Measurements from ENCODE around the gene BRWD1.
"Not testable (repeated sequence)": the region's sequence is repeated elsewhere in the genome, so short reads cannot be mapped to it uniquely, and the experiment has no call there.

The BRWD1 gene

DNA sequence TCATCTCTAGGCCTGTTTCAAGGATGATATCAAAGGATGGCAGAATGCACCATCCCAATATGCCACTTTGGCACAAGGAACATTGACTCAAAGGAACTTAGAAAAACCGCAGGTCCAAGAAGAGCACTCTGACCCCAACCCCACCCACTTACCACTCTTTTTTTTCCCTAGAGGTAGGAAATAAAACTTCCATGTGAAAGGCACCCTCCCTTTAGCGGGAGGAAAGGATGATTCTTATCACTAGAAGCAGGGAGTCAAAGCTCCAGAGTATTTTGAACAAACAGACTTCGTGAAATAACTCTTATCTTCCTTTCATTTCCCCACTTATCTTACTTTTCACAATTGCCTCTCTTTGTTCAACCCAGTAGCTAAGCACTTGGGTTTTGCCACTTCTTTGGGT lies 152.4 kb downstream of the BRWD1 start:
- in situ Hi-C loops (cut with HindIII; ENCODE audit: low pct_unique_long_range_greater_than_20kb, low sequenced_read_pairs) = no loop called here
- no peak for DNase-seq (ENCODE audit: low read depth in 1 of 2, low spot score in 1 of 2)
- TF ChIP-seq JUND (IDR thresholded peaks at IDR 0.05; ENCODE audit: low read depth) = no peak

- no peak for TF ChIP-seq JUND (IDR thresholded peaks at IDR 0.05; ENCODE audit: low read depth)
- DNase-seq (ENCODE audit: low read depth in 1 of 2, low spot score in 1 of 2) = no peak
- in situ Hi-C loops (cut with HindIII; ENCODE audit: low pct_unique_long_range_greater_than_20kb, low sequenced_read_pairs) = no loop called here
Observed at GRCh38 chr21:39159342-39160063, 153.9 kb downstream of the BRWD1 start.

GRCh38 chr21:39157241-39157640 lies 156.2 kb downstream of the BRWD1 start:
- in situ Hi-C loops (cut with HindIII; ENCODE audit: low pct_unique_long_range_greater_than_20kb, low sequenced_read_pairs) = not testable (repeated sequence)

DNA sequence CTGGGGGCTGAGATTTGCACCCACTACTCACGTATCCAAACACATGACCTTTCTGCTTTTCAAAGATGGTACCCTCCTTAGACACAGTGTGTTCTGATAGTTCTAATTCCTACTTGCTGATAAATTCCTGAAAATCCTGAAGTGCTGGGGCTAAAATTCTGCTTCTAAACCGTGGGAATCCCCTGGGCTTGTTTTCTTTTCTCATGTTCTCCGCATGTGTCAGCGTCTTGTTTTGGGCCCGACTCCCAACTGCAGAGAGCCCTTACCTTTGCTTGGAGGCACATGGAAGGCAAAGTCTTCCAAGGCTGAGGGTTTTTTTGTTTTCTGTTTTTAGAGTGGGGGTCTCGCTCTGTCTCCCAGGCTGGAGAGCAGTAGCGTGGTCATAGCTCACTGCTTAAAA lies 157.4 kb downstream of the BRWD1 start:
- in situ Hi-C loops (cut with HindIII; ENCODE audit: low pct_unique_long_range_greater_than_20kb, low sequenced_read_pairs) = no loop called here
- no peak for DNase-seq (ENCODE audit: low read depth in 1 of 2, low spot score in 1 of 2)
- no peak for TF ChIP-seq JUND (IDR thresholded peaks at IDR 0.05; ENCODE audit: low read depth)

More at GRCh38 chr21:39157241-39157640, 156.2 kb downstream of the BRWD1 start:
- DNase-seq (ENCODE audit: low read depth in 1 of 2, low spot score in 1 of 2) = not testable (repeated sequence)

DNA sequence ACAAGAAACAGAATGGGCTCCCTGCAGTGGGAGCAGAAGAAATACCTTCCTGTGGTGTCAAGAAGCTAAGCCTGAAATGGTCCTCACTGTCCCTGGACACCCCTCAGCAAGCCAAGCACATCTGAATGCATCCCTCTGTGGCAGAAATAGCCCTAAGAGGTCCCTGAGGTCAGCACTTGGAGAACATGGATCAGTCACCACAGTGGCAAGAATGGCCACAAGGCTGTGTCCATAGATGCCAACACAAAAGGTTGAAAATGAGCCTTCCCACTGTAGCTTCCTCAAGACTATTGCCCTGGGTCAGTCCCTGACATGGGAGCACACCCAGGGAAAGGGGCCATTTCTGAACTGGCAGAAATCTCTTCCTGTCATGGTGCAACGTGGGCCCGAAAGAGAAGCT lies 157.9 kb downstream of the BRWD1 start:
- in situ Hi-C loops (cut with HindIII; ENCODE audit: low pct_unique_long_range_greater_than_20kb, low sequenced_read_pairs) = no loop called here
- DNase-seq (ENCODE audit: low read depth in 1 of 2, low spot score in 1 of 2) = no peak
- no peak for TF ChIP-seq JUND (IDR thresholded peaks at IDR 0.05; ENCODE audit: low read depth)

GRCh38 chr21:39153842-39154241 lies 159.6 kb downstream of the BRWD1 start:
- TF ChIP-seq JUND (IDR thresholded peaks at IDR 0.05; ENCODE audit: low read depth) = no peak
- in situ Hi-C loops (cut with HindIII; ENCODE audit: low pct_unique_long_range_greater_than_20kb, low sequenced_read_pairs) = no loop called here
- DNase-seq (ENCODE audit: low read depth in 1 of 2, low spot score in 1 of 2) = no peak

DNA sequence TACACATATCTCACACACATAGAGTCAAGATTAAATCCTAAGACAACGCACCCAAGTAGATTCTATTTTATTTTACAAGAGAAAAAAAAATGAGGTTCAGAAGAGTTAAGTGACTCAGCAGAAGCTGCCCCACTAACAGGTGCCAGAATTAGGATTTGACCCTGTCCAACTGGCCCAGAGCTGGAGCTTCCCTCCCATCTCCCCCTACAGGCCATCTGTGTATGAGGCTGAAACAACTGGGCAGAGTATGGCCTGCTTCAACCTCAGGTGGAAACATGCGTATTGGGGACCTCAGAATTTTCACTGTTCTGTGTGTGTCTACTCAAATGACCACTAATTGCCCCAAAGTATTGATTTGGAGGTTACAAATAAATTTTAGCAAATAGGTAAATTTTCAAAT lies 160.1 kb downstream of the BRWD1 start:
- peak in 1 of 2 experiments; percentile 61 for DNase-seq (ENCODE audit: low read depth in 1 of 2, low spot score in 1 of 2)
- in situ Hi-C loops (cut with HindIII; ENCODE audit: low pct_unique_long_range_greater_than_20kb, low sequenced_read_pairs) = no loop called here
- no peak for TF ChIP-seq JUND (IDR thresholded peaks at IDR 0.05; ENCODE audit: low read depth)

- in situ Hi-C loops (cut with HindIII; ENCODE audit: low pct_unique_long_range_greater_than_20kb, low sequenced_read_pairs) = no loop called here
- no peak for TF ChIP-seq JUND (IDR thresholded peaks at IDR 0.05; ENCODE audit: low read depth)
Observed at GRCh38 chr21:39152271-39152670, 161.2 kb downstream of the BRWD1 start.

GRCh38 chr21:39150877-39151276 lies 162.6 kb downstream of the BRWD1 start:
- DNase-seq (ENCODE audit: low read depth in 1 of 2, low spot score in 1 of 2) = no peak
- in situ Hi-C loops (cut with HindIII; ENCODE audit: low pct_unique_long_range_greater_than_20kb, low sequenced_read_pairs) = no loop called here
- no peak for TF ChIP-seq JUND (IDR thresholded peaks at IDR 0.05; ENCODE audit: low read depth)

More at GRCh38 chr21:39152271-39152670, 161.2 kb downstream of the BRWD1 start:
- no peak for DNase-seq (ENCODE audit: low read depth in 1 of 2, low spot score in 1 of 2)

DNA sequence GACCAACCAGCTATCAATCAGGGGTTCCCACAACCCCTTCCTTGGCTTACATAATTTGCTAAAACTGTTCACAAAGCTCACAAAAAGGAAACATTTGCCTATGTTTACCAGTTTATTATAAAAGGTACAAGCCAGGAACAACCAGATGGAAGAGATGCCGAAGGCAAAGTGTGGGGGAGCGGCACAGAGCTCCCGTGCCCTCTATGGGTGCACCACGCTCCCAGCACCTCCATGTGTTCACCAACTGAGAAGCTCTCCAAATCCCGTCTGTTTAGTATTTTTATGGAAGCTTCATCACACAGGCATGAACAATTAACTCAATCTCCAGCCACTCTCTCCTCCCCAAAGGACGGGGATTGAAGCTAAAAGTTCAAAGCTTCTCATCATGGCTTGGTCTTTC lies 163.1 kb downstream of the BRWD1 start:
- in situ Hi-C loops (cut with HindIII; ENCODE audit: low pct_unique_long_range_greater_than_20kb, low sequenced_read_pairs) = no loop called here
- no peak for TF ChIP-seq JUND (IDR thresholded peaks at IDR 0.05; ENCODE audit: low read depth)
- no peak for DNase-seq (ENCODE audit: low read depth in 1 of 2, low spot score in 1 of 2)

DNA sequence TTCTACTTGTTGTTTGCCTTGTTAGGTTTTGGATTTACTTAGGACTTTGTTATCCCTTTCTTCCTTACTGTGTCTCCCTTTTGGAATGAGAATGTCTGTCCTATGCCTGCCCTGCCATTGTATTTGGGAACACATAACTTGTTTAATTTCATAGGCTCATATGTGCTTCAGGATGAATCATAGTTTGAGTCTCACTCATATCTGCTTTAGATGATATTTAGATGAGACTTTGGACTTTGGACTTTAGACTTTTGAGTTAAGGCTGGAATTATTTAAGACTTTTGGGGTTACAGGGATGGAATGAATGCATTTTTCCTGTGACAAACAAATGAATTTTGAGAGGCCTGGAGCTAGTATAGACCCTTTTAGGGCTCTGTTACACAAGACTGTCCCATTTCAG lies 163.6 kb downstream of the BRWD1 start:
- in situ Hi-C loops (cut with HindIII; ENCODE audit: low pct_unique_long_range_greater_than_20kb, low sequenced_read_pairs) = no loop called here

DNA sequence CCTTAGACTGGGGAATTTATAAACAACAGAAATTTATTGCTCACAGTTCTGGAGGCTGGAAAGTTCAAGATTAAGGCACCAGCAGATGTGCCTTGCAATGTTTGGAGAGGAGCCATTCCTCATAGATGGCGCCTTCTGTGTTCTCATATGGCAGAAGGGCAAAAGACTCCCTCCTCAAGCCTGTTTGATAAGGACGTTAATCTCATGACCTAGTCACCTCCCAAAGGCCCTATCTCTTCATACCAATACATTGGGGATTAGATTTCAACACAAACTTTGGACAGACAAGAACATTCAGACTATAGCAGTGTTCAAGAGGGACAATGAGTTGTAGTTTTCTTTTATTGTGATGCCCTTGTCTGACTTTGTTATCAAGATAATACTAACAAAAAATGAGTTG lies 164.5 kb downstream of the BRWD1 start:
- no peak for TF ChIP-seq JUND (IDR thresholded peaks at IDR 0.05; ENCODE audit: low read depth)
- DNase-seq (ENCODE audit: low read depth in 1 of 2, low spot score in 1 of 2) = no peak
- in situ Hi-C loops (cut with HindIII; ENCODE audit: low pct_unique_long_range_greater_than_20kb, low sequenced_read_pairs) = no loop called here

More for the DNA sequence above, 163.6 kb downstream of the BRWD1 start:
- no peak for DNase-seq (ENCODE audit: low read depth in 1 of 2, low spot score in 1 of 2)
- no peak for TF ChIP-seq JUND (IDR thresholded peaks at IDR 0.05; ENCODE audit: low read depth)

GRCh38 chr21:39144191-39144590 lies 169.2 kb downstream of the BRWD1 start:
- TF ChIP-seq JUND (IDR thresholded peaks at IDR 0.05; ENCODE audit: low read depth) = no peak
- in situ Hi-C loops (cut with HindIII; ENCODE audit: low pct_unique_long_range_greater_than_20kb, low sequenced_read_pairs) = no loop called here
- DNase-seq (ENCODE audit: low read depth in 1 of 2, low spot score in 1 of 2) = peak in 1 of 2 experiments; percentile 10

- no peak for TF ChIP-seq JUND (IDR thresholded peaks at IDR 0.05; ENCODE audit: low read depth)
- in situ Hi-C loops (cut with HindIII; ENCODE audit: low pct_unique_long_range_greater_than_20kb, low sequenced_read_pairs) = no loop called here
- DNase-seq (ENCODE audit: low read depth in 1 of 2, low spot score in 1 of 2) = no peak
Observed at GRCh38 chr21:39142972-39143371, 170.5 kb downstream of the BRWD1 start.

Data from T47D (cell line).